Activated effector memory CD4-positive, alpha-beta T cell treated with Interleukin-2 at 50 U/mL for 16 hours (primary cell): ENCODE results near the gene SYNE1.
"Not testable (repeated sequence)": the region's sequence is repeated elsewhere in the genome, so short reads cannot be mapped to it uniquely, and the experiment has no call there.

Experiments
- DNase-seq: peaks from one replicate; pipeline ENCODE4 v3.0.0-alpha.2; 2020

The SYNE1 gene

GRCh38 chr6:152625213-152625612, 11.9 kb downstream of the SYNE1 start:
- DNase-seq: no peak

GRCh38 chr6:152614776-152615175, 22.4 kb downstream of the SYNE1 start:
- not testable (repeated sequence) for DNase-seq

- DNase-seq: no peak
These were observed 28.0 kb downstream of the SYNE1 start for GRCh38 chr6:152609125-152609670.

- DNase-seq: no peak
These were observed 31.2 kb downstream of the SYNE1 start for GRCh38 chr6:152605941-152606340.

- DNase-seq: no peak
These were observed 31.8 kb downstream of the SYNE1 start for GRCh38 chr6:152605342-152605741.

GRCh38 chr6:152603911-152604310, 33.3 kb downstream of the SYNE1 start:
- no peak for DNase-seq

- DNase-seq: no peak
These were observed 37.1 kb downstream of the SYNE1 start for GRCh38 chr6:152600022-152600421.

GRCh38 chr6:152598901-152599537, 38.1 kb downstream of the SYNE1 start:
- no peak for DNase-seq

GRCh38 chr6:152598421-152598820, 38.7 kb downstream of the SYNE1 start:
- no peak for DNase-seq

- no peak for DNase-seq
These were observed 40.4 kb downstream of the SYNE1 start for GRCh38 chr6:152596726-152597125.

GRCh38 chr6:152595499-152595898, 41.7 kb downstream of the SYNE1 start:
- DNase-seq: no peak

- DNase-seq: no peak
These were observed 42.5 kb downstream of the SYNE1 start for GRCh38 chr6:152594701-152595100.

- no peak for DNase-seq
These were observed 48.7 kb downstream of the SYNE1 start for GRCh38 chr6:152588456-152588855.

GRCh38 chr6:152587473-152587872, 49.7 kb downstream of the SYNE1 start:
- DNase-seq: no peak

- DNase-seq: no peak
These were observed 51.9 kb downstream of the SYNE1 start for GRCh38 chr6:152585236-152585635.

GRCh38 chr6:152583888-152584287, 53.3 kb downstream of the SYNE1 start:
- no peak for DNase-seq

GRCh38 chr6:152576525-152576924, 60.6 kb downstream of the SYNE1 start:
- no peak for DNase-seq

- DNase-seq: no peak
These were observed 61.5 kb downstream of the SYNE1 start for GRCh38 chr6:152575621-152576150.

- DNase-seq: no peak
These were observed 62.0 kb downstream of the SYNE1 start for GRCh38 chr6:152575161-152575560.

GRCh38 chr6:152573762-152574161, 63.4 kb downstream of the SYNE1 start:
- no peak for DNase-seq

GRCh38 chr6:152572338-152573088, 64.6 kb downstream of the SYNE1 start:
- no peak for DNase-seq

GRCh38 chr6:152571943-152572337, 65.2 kb downstream of the SYNE1 start:
- DNase-seq: no peak

GRCh38 chr6:152571089-152571488, 66.1 kb downstream of the SYNE1 start:
- DNase-seq: no peak
